ENCODE measurements around the gene LRRC9. TPM values are rescaled to one million over a fixed set of nuclear protein-coding genes. Genes with fewer than 3 reads are reported as not detected.

LRRC9 gene
- total and polyA plus RNA-seq, 10 of the 15 experiments (the other 5 are each of a cell fraction or from before 2014, with no cell fraction given), result not detected

GRCh38 chr14:59998564-59998963 lies 78.6 kb downstream of the LRRC9 start:
- ATAC-seq (no peak), FAIRE-seq (no peak), DNase-seq (ENCODE audit: low read depth, low spot score) (no peak)
- ChIA-PET POLR2A (no interaction called here), RAD21 (ENCODE audit: unreplicated experiment) (no interaction called here), SMC1A (ENCODE audit: uncharacterized antibody, unreplicated experiment) (no interaction called here), CTCF (no interaction called here)
- Histone ChIP-seq H3K4me1 (ENCODE audit: control insufficient read depth, insufficient read depth, low read length) (no peaks in the 10 kb centered on the region), H3K27ac (ENCODE audit: control insufficient read depth, insufficient read depth) (no peak overlapping the region), H3K79me2 (ENCODE audit: control insufficient read depth, insufficient read depth, low read length) (no peaks in the 10 kb centered on the region), H3K4me2 (ENCODE audit: control insufficient read depth, insufficient read depth) (no peak overlapping the region), H4K20me1 (ENCODE audit: control insufficient read depth, insufficient read depth) (no peaks in the 10 kb centered on the region), H3K4me3 (no peak overlapping the region), H3K36me3 (ENCODE audit: control insufficient read depth in 2 of 2, insufficient read depth in 2 of 2, low read length in 1 of 2) (no peaks in the 10 kb centered on the region), H2AFZ (ENCODE audit: control insufficient read depth, low read depth, low read length) (no peak overlapping the region), H3K27me3 (replicated peaks in 1 of 2; ENCODE audit: control insufficient read depth in 2 of 2, insufficient read depth in 2 of 2, low read length in 1 of 2) (no peaks in the 10 kb centered on the region), H3K9ac (ENCODE audit: control insufficient read depth, insufficient read depth, low read length) (no peak overlapping the region), H3K9me3 (replicated peaks; ENCODE audit: control insufficient read depth, insufficient read depth, low read length) (no peaks in the 10 kb centered on the region)
- no TSS peak for BruUV-seq (replicated peaks)
- intact Hi-C loops (cut with micrococcal nuclease; ENCODE audit: unreplicated experiment) (no loop called here), in situ Hi-C loops (cut with MboI) (no loop called here)
- no peak for TF ChIP-seq ZBTB33 (IDR thresholded peaks at IDR 0.05)
- no peak for TF ChIP-seq SREBF2 (IDR thresholded peaks at IDR 0.05; ENCODE audit: low read length)
- no peak for TF ChIP-seq BCL11A (IDR thresholded peaks at IDR 0.05; ENCODE audit: low read depth, low read length)
- no peak for TF ChIP-seq PML (IDR thresholded peaks at IDR 0.05; ENCODE audit: low read length)
- TF ChIP-seq PBX3 (IDR thresholded peaks at IDR 0.05; ENCODE audit: insufficient replicate concordance, low read depth, low read length), result no peak
- TF ChIP-seq CEBPZ (IDR thresholded peaks at IDR 0.05; ENCODE audit: low read depth, low read length), result no peak
- WGBS (ENCODE audit: insufficient coverage, insufficient replicate concordance, low lambda C conversion rate, missing lambda C conversion rate), result 46% methylated on average over 1 of the region's 1 CpG
